ENCODE measurements around the gene SOCS6. TPM values are rescaled to one million over a fixed set of nuclear protein-coding genes. Genes with fewer than 3 reads are reported as not detected.

SOCS6 gene
- total and polyA plus RNA-seq, 2 donors (not counting 1 experiment from before 2014, with no cell fraction given), result 0.25 to 0.99 TPM

- WGBS (ENCODE audit: insufficient coverage), result 77% methylated on average over 3 of the region's 5 CpGs
Observed at GRCh38 chr18:70373042-70373519, 84.2 kb downstream of the SOCS6 start.

GRCh38 chr18:70374154-70374553 lies 85.3 kb downstream of the SOCS6 start:
- Histone ChIP-seq H3K27me3 (replicated peaks in 1 of 4; ENCODE audit: control extremely low read depth in 1 of 4, control insufficient read depth in 3 of 4, insufficient read depth in 4 of 4, low read length in 3 of 4) (no peaks in the 10 kb centered on the region), H3K27ac (ENCODE audit: low read length in 2 of 2) (no peak overlapping the region), H3K79me2 (ENCODE audit: control insufficient read depth, insufficient read depth, low read length) (no peaks in the 10 kb centered on the region), H3K9ac (ENCODE audit: low read length) (no peak overlapping the region), H3K36me3 (replicated peaks in 1 of 2; ENCODE audit: control extremely low read depth in 1 of 2, control insufficient read depth in 1 of 2, extremely low read depth in 1 of 2, insufficient read depth in 2 of 2, low read length in 1 of 2) (no peaks in the 10 kb centered on the region), H3K4me1 (ENCODE audit: control insufficient read depth in 2 of 2, insufficient read depth in 2 of 2, low read length in 2 of 2) (no peaks in the 10 kb centered on the region), H2AFZ (ENCODE audit: insufficient read depth, low read depth, low read length, poor library complexity, severe bottlenecking) (no peak overlapping the region), H3K4me3 (ENCODE audit: control extremely low read depth in 1 of 5, extremely low read depth in 1 of 5, insufficient read depth in 1 of 5, low read depth in 2 of 5, low read length in 4 of 5) (no peak overlapping the region), H3K4me2 (replicated peaks; ENCODE audit: low read depth, low read length, poor library complexity, severe bottlenecking) (no peak overlapping the region), H3K9me3 (ENCODE audit: control extremely low read depth in 1 of 3, control insufficient read depth in 2 of 3, insufficient read depth in 1 of 3, low read length in 2 of 3) (no peaks in the 10 kb centered on the region), H4K20me1 (ENCODE audit: control insufficient read depth, insufficient read depth, low read length, poor library complexity, severe bottlenecking) (no peaks in the 10 kb centered on the region)
- Mint-ChIP-seq H3K9me3 (ENCODE audit: insufficient read depth) (no peaks in the 10 kb centered on the region), H3K27ac (no peak overlapping the region), H3K4me1 (no peaks in the 10 kb centered on the region), H3K27me3 (peaks cover 10% of the 10 kb centered on the region), H3K4me3 (no peak overlapping the region)
- no peak for ATAC-seq (ENCODE audit: low read depth)
- no CpG with 5 or more reads among the region's 2 CpGs for WGBS (ENCODE audit: insufficient coverage)
- no peak for DNase-seq
- no peak for TF ChIP-seq EZH2 (IDR thresholded peaks at IDR 0.05; ENCODE audit: borderline replicate concordance, insufficient read depth, low read depth, low read length, poor library complexity, severe bottlenecking)
- no peak for TF ChIP-seq CTCF (IDR thresholded peaks at IDR 0.05)
- CTCF ChIA-PET, result no interaction called here
- intact Hi-C loops (cut with micrococcal nuclease), result no loop called here
- POLR2A ChIA-PET, result no interaction called here

More at GRCh38 chr18:70373042-70373519, 84.2 kb downstream of the SOCS6 start:
- no peak for ATAC-seq (ENCODE audit: low read depth)
- Mint-ChIP-seq H3K27ac (no peak overlapping the region), H3K9me3 (ENCODE audit: insufficient read depth) (no peaks in the 10 kb centered on the region), H3K4me3 (no peak overlapping the region), H3K4me1 (no peaks in the 10 kb centered on the region), H3K27me3 (peaks cover 14% of the 10 kb centered on the region)
- DNase-seq, result no peak
- H3K27me3 ChIP-seq (replicated peaks in 1 of 4; ENCODE audit: control extremely low read depth in 1 of 4, control insufficient read depth in 3 of 4, insufficient read depth in 4 of 4, low read length in 3 of 4), result no peaks in the 10 kb centered on the region
- ChIA-PET CTCF (no interaction called here), POLR2A (no interaction called here)
- H3K4me3 ChIP-seq (ENCODE audit: control extremely low read depth in 1 of 5, extremely low read depth in 1 of 5, insufficient read depth in 1 of 5, low read depth in 2 of 5, low read length in 4 of 5), result no peak overlapping the region
- H3K27ac ChIP-seq (ENCODE audit: low read length in 2 of 2), result no peak overlapping the region
- H4K20me1 ChIP-seq (ENCODE audit: control insufficient read depth, insufficient read depth, low read length, poor library complexity, severe bottlenecking), result no peaks in the 10 kb centered on the region
- no peaks in the 10 kb centered on the region for H3K9me3 ChIP-seq (ENCODE audit: control extremely low read depth in 1 of 3, control insufficient read depth in 2 of 3, insufficient read depth in 1 of 3, low read length in 2 of 3)
- no peaks in the 10 kb centered on the region for H3K36me3 ChIP-seq (replicated peaks in 1 of 2; ENCODE audit: control extremely low read depth in 1 of 2, control insufficient read depth in 1 of 2, extremely low read depth in 1 of 2, insufficient read depth in 2 of 2, low read length in 1 of 2)
- no peak overlapping the region for H3K4me2 ChIP-seq (replicated peaks; ENCODE audit: low read depth, low read length, poor library complexity, severe bottlenecking)
- TF ChIP-seq CTCF (IDR thresholded peaks at IDR 0.05) (no peak), EZH2 (IDR thresholded peaks at IDR 0.05; ENCODE audit: borderline replicate concordance, insufficient read depth, low read depth, low read length, poor library complexity, severe bottlenecking) (no peak)
- intact Hi-C loops (cut with micrococcal nuclease), result no loop called here
- no peak overlapping the region for H3K9ac ChIP-seq (ENCODE audit: low read length)
- no peaks in the 10 kb centered on the region for H3K79me2 ChIP-seq (ENCODE audit: control insufficient read depth, insufficient read depth, low read length)
- H2AFZ ChIP-seq (ENCODE audit: insufficient read depth, low read depth, low read length, poor library complexity, severe bottlenecking), result no peak overlapping the region
- H3K4me1 ChIP-seq (ENCODE audit: control insufficient read depth in 2 of 2, insufficient read depth in 2 of 2, low read length in 2 of 2), result no peaks in the 10 kb centered on the region

Data from B cell (primary cell).